ENCODE results near the gene OSBPL3.

Gene OSBPL3

DNA sequence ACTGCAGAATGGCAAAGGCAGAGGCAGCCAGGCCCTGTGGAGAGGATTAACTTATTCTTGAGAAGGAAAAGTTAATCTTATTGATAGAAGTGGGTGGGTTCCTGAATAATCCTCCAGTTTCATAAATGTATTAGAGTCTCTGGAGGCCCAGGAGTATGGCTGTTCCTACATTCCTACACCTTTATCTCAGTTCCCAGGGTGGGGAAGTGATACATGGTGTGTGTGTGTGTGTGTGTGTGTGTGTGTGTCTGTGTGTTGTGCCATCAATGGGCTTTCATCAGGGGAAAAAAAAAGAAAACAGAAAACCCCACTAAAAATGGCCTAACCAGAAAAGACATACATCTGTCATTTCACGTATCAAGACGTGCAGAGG lies 200.7 kb downstream of the OSBPL3 start:
- DNase-seq (ENCODE audit: insufficient read length, low spot score) (no peak), FAIRE-seq (no peak)
- TF ChIP-seq TAF1 (IDR thresholded peaks at IDR 0.05; ENCODE audit: low read depth, low read length) = no peak
- peak; percentile 41 for TF ChIP-seq SPI1 (IDR thresholded peaks at IDR 0.05; ENCODE audit: low read depth, low read length)

DNA sequence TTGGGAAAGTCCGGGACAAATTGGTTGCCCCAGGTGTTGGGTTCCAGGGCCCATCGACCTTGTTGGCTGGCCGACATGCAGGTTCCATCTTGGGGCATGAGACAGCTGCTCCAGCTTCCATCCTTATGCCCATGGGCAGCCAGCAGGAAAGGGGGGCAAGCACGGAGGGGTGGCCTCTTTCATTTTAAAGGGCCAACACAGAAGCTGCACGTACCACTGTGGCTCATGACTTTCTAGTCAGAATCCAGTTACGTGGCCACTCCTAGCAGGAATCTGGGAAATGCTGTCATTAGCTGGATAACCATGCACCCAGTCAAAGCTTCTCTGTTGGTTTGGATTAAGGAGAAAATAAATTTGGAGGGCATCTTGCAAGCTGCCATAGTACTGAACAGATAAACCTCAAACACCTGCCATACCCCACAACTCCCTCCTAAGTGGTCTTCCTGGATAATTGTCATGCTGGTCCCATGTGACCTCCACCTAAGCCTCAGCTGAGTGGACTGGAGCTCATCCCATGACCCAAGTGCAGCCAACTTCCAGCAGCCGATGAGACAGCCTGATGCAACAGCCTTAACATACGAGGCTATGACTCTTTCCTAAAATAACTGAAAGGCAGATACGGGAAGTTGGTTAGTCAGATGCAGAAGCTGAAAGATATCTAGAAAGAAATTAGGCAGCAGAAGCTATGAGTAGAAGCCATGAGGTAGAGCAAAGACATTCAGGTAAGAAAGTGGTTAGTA lies 201.3 kb downstream of the OSBPL3 start:
- DNase-seq (ENCODE audit: insufficient read length, low spot score) = no peak
- FAIRE-seq = peak; percentile 87
- TF ChIP-seq SPI1 (IDR thresholded peaks at IDR 0.05; ENCODE audit: low read depth, low read length) (peak; percentile 22; the same call in 1 of the 2 replicates), POLR2A (IDR thresholded peaks at IDR 0.05; ENCODE audit: low read depth, low read length) (no peak), TAF1 (IDR thresholded peaks at IDR 0.05; ENCODE audit: low read depth, low read length) (no peak), PAX5 (IDR thresholded peaks at IDR 0.05; ENCODE audit: insufficient read depth, low read length, severe bottlenecking) (no peak), POLR2AphosphoS5 (IDR thresholded peaks at IDR 0.05; ENCODE audit: low read depth, low read length) (no peak), POU2F2 (IDR thresholded peaks at IDR 0.05; ENCODE audit: low read depth, low read length) (no peak)

DNA sequence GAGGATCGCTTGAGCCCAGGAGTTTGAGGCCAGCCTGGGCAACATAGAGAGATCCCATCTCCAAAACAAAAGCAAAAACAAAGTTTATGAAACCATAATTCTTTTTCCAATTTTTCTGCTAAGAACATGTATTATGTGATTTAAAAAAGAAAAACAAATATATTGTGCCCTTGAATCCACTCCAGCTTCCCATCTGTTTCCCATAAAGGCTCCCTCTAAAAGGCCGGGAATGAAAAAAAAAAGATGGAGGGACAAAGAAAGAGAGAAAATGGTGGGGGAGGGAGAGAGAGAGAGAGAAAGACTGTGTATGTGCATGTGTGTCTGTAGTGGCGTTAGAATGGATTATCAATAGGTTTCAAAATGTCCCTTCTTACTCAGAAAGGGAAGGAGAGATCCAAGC lies 202.2 kb downstream of the OSBPL3 start:
- FAIRE-seq = no peak
- DNase-seq (ENCODE audit: insufficient read length, low spot score) = no peak

DNA sequence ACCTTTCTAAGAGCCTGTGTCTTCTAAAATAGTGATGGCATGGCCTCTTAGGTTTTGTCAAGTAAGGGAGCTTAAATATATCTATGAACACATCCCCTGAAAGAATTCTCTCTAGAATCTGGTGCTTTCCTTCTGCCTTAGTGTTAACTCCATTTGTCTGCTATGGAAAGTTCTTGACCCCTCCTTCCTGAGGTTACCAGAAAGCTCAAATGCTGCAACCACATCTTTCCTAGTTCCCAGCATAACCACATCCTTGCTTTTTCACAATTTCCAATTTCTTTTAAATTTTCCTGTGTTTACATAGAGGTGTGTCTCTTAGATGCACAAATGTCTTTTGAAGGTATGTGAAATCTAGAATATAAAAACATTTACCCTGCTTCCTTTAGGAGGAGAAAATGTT lies 206.3 kb downstream of the OSBPL3 start:
- TF ChIP-seq POLR2AphosphoS5 (IDR thresholded peaks at IDR 0.05; ENCODE audit: low read depth, low read length) (no peak), POU2F2 (IDR thresholded peaks at IDR 0.05; ENCODE audit: low read depth, low read length) (no peak), TAF1 (IDR thresholded peaks at IDR 0.05; ENCODE audit: low read depth, low read length) (no peak), POLR2A (IDR thresholded peaks at IDR 0.05; ENCODE audit: low read depth, low read length) (no peak), PAX5 (IDR thresholded peaks at IDR 0.05; ENCODE audit: insufficient read depth, low read length, severe bottlenecking) (no peak), SPI1 (IDR thresholded peaks at IDR 0.05; ENCODE audit: low read depth, low read length) (no peak)
- DNase-seq (ENCODE audit: insufficient read length, low spot score) = no peak
- no peak for FAIRE-seq

More for the DNA sequence above, 202.2 kb downstream of the OSBPL3 start:
- TF ChIP-seq POLR2A (IDR thresholded peaks at IDR 0.05; ENCODE audit: low read depth, low read length) = no peak
- no peak for TF ChIP-seq POU2F2 (IDR thresholded peaks at IDR 0.05; ENCODE audit: low read depth, low read length)
- TF ChIP-seq SPI1 (IDR thresholded peaks at IDR 0.05; ENCODE audit: low read depth, low read length) = no peak
- no peak for TF ChIP-seq TAF1 (IDR thresholded peaks at IDR 0.05; ENCODE audit: low read depth, low read length)
- no peak for TF ChIP-seq POLR2AphosphoS5 (IDR thresholded peaks at IDR 0.05; ENCODE audit: low read depth, low read length)
- no peak for TF ChIP-seq PAX5 (IDR thresholded peaks at IDR 0.05; ENCODE audit: insufficient read depth, low read length, severe bottlenecking)

DNA sequence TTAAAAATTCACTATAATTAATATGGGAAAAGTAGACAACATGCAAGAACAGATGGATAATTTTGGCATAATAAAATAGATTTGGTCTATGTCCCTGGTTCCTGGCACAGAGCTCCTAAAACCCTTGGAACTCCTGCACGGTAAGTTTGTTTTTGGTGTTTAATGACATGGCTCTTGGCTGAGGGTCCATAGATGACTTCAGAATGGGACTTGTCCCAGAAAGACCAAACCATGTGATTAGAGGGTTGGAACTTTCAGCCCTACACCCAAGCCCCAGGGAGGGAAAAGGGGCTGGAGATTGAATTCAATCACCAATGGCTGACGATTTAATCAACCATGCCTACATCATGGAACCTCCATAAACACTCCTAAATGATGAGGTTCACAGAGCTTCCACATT lies 210.1 kb downstream of the OSBPL3 start:
- FAIRE-seq = peak; percentile 43
- TF ChIP-seq TAF1 (IDR thresholded peaks at IDR 0.05; ENCODE audit: low read depth, low read length) (no peak), POLR2A (IDR thresholded peaks at IDR 0.05; ENCODE audit: low read depth, low read length) (no peak), SPI1 (IDR thresholded peaks at IDR 0.05; ENCODE audit: low read depth, low read length) (no peak), PAX5 (IDR thresholded peaks at IDR 0.05; ENCODE audit: insufficient read depth, low read length, severe bottlenecking) (no peak), POU2F2 (IDR thresholded peaks at IDR 0.05; ENCODE audit: low read depth, low read length) (no peak), POLR2AphosphoS5 (IDR thresholded peaks at IDR 0.05; ENCODE audit: low read depth, low read length) (no peak)
- no peak for DNase-seq (ENCODE audit: insufficient read length, low spot score)

DNA sequence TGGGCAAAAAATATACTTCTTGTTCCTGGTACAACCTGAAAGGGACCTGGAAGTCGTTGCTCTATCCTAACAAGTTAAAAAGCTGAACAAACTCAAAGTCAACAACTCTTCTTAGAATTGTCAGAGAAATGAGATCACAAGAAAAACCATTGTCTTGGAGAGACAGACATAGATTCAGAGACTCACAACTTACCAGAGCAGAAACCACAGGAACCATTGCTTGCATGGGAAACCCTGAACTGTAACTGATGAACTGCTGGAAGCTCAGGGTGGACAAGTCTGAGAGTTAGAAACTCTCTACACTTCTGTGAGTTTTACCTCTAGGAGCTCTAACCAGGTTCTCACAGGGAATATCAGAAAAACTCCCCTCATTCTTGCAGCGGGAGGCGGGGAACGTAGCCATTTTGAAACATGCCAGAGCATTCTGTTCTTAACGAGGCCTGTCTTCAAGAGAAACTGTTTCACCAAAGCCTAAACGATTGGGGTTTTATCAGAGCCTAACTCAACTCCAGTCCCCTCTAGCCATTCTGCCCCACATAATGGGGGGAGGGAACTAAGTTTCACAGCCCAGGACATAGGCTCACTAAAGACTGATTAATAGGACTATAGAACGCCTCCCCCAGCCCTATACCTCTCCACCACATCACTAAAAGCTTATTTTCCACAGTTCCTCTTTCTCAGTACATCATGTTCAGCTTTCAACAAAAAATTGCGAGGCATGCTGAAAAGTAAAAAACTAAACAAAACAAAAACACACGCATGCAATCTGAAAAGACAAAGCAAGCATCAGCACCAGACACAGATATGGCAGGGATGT lies 210.8 kb downstream of the OSBPL3 start:
- DNase-seq (ENCODE audit: insufficient read length, low spot score) (no peak), FAIRE-seq (peak; percentile 72)
- TF ChIP-seq TAF1 (IDR thresholded peaks at IDR 0.05; ENCODE audit: low read depth, low read length) (no peak), POLR2A (IDR thresholded peaks at IDR 0.05; ENCODE audit: low read depth, low read length) (no peak), PAX5 (IDR thresholded peaks at IDR 0.05; ENCODE audit: insufficient read depth, low read length, severe bottlenecking) (peak; percentile 79), POLR2AphosphoS5 (IDR thresholded peaks at IDR 0.05; ENCODE audit: low read depth, low read length) (no peak), SPI1 (IDR thresholded peaks at IDR 0.05; ENCODE audit: low read depth, low read length) (peak; percentile 96), POU2F2 (IDR thresholded peaks at IDR 0.05; ENCODE audit: low read depth, low read length) (no peak)

DNA sequence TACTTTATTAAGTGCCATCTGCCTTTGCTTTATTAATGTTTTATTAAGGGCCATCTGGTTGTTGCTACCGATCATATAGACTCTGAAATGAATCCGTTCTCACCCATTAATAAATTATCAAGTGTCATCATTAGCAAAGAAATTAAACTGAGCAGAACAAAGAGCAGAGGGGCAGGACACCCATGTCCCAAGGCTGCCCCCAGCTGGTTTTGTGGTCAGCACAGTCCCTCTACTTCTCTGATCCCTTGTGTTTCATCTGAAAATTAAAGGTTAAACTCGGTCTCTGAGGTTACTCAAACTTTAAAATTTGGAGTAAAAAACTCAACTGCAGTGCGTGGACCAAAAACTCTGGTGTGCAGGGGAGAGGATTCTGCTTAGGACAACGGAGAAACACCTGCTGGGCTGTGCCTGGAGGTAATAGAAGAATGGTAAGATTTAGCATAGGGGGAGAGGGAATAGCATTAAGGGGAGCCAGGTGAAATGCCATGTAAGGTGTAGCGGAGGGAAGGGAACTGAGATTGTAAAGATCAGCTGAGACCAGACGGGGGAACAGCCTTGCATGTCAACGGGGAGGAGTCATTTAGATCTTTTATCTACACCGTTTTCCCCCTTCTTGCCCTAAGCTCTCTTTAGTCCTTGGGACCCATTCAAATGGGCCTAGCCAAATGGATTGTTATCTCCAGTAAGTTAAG lies 212.0 kb downstream of the OSBPL3 start:
- no peak for DNase-seq (ENCODE audit: insufficient read length, low spot score)
- FAIRE-seq = peak; percentile 69
- TF ChIP-seq TAF1 (IDR thresholded peaks at IDR 0.05; ENCODE audit: low read depth, low read length) = no peak
- peak; percentile 67 for TF ChIP-seq SPI1 (IDR thresholded peaks at IDR 0.05; ENCODE audit: low read depth, low read length)

DNA sequence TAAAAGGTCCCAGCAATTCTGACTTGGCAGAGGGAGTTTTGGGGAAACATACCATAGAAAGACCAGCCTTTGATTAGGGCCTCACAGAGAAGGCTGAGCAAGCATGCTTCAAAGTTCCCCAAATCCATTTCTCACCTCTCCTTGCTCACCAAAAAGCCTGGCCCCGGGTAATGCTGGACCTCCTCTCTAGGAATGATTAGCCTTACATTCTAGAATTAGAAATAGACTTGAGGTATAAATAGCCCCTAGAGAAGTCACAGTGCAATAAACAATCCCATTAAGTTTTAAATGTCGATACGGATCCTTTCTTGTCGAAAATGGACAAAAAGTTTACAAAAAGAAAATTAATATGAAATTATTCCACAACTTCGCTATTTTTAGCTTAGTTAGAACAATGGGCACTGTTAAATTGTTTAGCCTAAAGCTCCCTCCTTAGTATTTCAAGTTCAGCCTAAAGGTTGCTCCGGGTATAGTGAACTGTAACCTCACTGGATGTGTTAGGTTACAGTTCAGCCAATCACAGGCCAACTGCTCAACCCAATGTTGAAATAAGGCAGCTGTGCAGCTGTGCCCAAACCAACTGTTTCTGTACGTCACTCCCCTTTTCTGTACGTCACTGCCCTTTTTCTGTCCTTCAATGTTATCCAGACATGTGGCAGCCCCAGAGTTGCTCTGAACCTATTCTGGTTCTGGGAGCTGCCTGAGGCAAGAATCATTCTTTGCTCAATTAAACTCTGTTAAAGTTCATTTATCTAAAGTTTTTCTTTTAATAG lies 214.8 kb downstream of the OSBPL3 start:
- no peak for DNase-seq (ENCODE audit: insufficient read length, low spot score)
- peak; percentile 72 for FAIRE-seq

DNA sequence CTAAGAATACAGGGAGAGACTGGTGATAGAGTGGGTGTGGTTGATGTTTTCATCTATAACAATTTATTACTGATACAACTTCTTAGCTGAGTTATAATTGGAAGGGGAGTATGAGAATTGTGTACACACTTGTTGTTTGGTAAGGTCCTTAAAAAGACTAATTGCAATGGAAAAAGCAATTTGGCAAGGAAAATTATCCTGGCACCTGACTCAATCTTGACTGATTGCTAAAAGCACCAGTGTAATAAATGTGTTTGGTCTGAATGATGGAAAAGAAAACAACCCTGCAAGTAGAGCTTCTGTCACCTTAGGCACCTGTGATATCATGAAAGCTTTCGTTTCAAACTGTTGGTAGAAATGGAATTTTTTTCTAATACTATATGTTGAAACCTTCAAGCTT lies 216.0 kb downstream of the OSBPL3 start:
- no peak for DNase-seq (ENCODE audit: insufficient read length, low spot score)
- no peak for FAIRE-seq
- TF ChIP-seq POLR2A (IDR thresholded peaks at IDR 0.05; ENCODE audit: low read depth, low read length) = no peak
- no peak for TF ChIP-seq TAF1 (IDR thresholded peaks at IDR 0.05; ENCODE audit: low read depth, low read length)
- TF ChIP-seq PAX5 (IDR thresholded peaks at IDR 0.05; ENCODE audit: insufficient read depth, low read length, severe bottlenecking) = no peak
- no peak for TF ChIP-seq POU2F2 (IDR thresholded peaks at IDR 0.05; ENCODE audit: low read depth, low read length)
- no peak for TF ChIP-seq SPI1 (IDR thresholded peaks at IDR 0.05; ENCODE audit: low read depth, low read length)
- no peak for TF ChIP-seq POLR2AphosphoS5 (IDR thresholded peaks at IDR 0.05; ENCODE audit: low read depth, low read length)

More for the DNA sequence above, 214.8 kb downstream of the OSBPL3 start:
- no peak for TF ChIP-seq POLR2AphosphoS5 (IDR thresholded peaks at IDR 0.05; ENCODE audit: low read depth, low read length)
- no peak for TF ChIP-seq POU2F2 (IDR thresholded peaks at IDR 0.05; ENCODE audit: low read depth, low read length)
- no peak for TF ChIP-seq SPI1 (IDR thresholded peaks at IDR 0.05; ENCODE audit: low read depth, low read length)
- no peak for TF ChIP-seq PAX5 (IDR thresholded peaks at IDR 0.05; ENCODE audit: insufficient read depth, low read length, severe bottlenecking)
- TF ChIP-seq TAF1 (IDR thresholded peaks at IDR 0.05; ENCODE audit: low read depth, low read length) = no peak
- no peak for TF ChIP-seq POLR2A (IDR thresholded peaks at IDR 0.05; ENCODE audit: low read depth, low read length)
